ENCODE measurements around the gene MGLL. TPM values are rescaled to one million over a fixed set of nuclear protein-coding genes. Genes with fewer than 3 reads are reported as not detected.

Gene MGLL
- total RNA-seq, 1 donor from 2014 or later = 0.97 TPM

- TF ChIP-seq CTCF (IDR thresholded peaks at IDR 0.05; ENCODE audit: unreplicated experiment) = no peak
- DNase-seq (ENCODE audit: low spot score) = no peak
- Mint-ChIP-seq H3K9me3 (ENCODE audit: unreplicated experiment) (no peaks in the 10 kb centered on the region), H3K4me1 (ENCODE audit: unreplicated experiment) (peaks cover 12% of the 10 kb centered on the region), H3K27me3 (ENCODE audit: unreplicated experiment) (no peaks in the 10 kb centered on the region), H3K36me3 (ENCODE audit: low read depth, unreplicated experiment) (peaks cover 4% of the 10 kb centered on the region), H3K27ac (ENCODE audit: unreplicated experiment) (no peak overlapping the region), H3K4me3 (ENCODE audit: unreplicated experiment) (no peak overlapping the region)
Observed at GRCh38 chr3:127722091-127722784, 100.1 kb downstream of the MGLL start.

- Mint-ChIP-seq H3K27ac (ENCODE audit: unreplicated experiment) (no peak overlapping the region), H3K9me3 (ENCODE audit: unreplicated experiment) (no peaks in the 10 kb centered on the region), H3K4me1 (ENCODE audit: unreplicated experiment) (peaks cover 10% of the 10 kb centered on the region), H3K27me3 (ENCODE audit: unreplicated experiment) (no peaks in the 10 kb centered on the region), H3K4me3 (ENCODE audit: unreplicated experiment) (no peak overlapping the region), H3K36me3 (ENCODE audit: low read depth, unreplicated experiment) (peaks cover 4% of the 10 kb centered on the region)
- no peak for DNase-seq (ENCODE audit: low spot score)
- TF ChIP-seq CTCF (IDR thresholded peaks at IDR 0.05; ENCODE audit: unreplicated experiment) = no peak
Observed at GRCh38 chr3:127720985-127721935, 101.1 kb downstream of the MGLL start.

- H3K9me3 Mint-ChIP-seq (ENCODE audit: unreplicated experiment) = no peaks in the 10 kb centered on the region
- peaks cover under 1% of the 10 kb centered on the region for H3K36me3 Mint-ChIP-seq (ENCODE audit: low read depth, unreplicated experiment)
- TF ChIP-seq CTCF (IDR thresholded peaks at IDR 0.05; ENCODE audit: unreplicated experiment) = no peak
- no peak overlapping the region for H3K27ac Mint-ChIP-seq (ENCODE audit: unreplicated experiment)
- DNase-seq (ENCODE audit: low spot score) = no peak
- no peaks in the 10 kb centered on the region for H3K27me3 Mint-ChIP-seq (ENCODE audit: unreplicated experiment)
- peaks cover 18% of the 10 kb centered on the region for H3K4me1 Mint-ChIP-seq (ENCODE audit: unreplicated experiment)
- no peak overlapping the region for H3K4me3 Mint-ChIP-seq (ENCODE audit: unreplicated experiment)
Observed at GRCh38 chr3:127720161-127720823, 102.0 kb downstream of the MGLL start.

- Mint-ChIP-seq H3K36me3 (ENCODE audit: low read depth, unreplicated experiment) (no peaks in the 10 kb centered on the region), H3K4me1 (ENCODE audit: unreplicated experiment) (peaks cover 28% of the 10 kb centered on the region), H3K27ac (ENCODE audit: unreplicated experiment) (no peak overlapping the region), H3K4me3 (ENCODE audit: unreplicated experiment) (no peak overlapping the region), H3K27me3 (ENCODE audit: unreplicated experiment) (no peaks in the 10 kb centered on the region), H3K9me3 (ENCODE audit: unreplicated experiment) (no peaks in the 10 kb centered on the region)
- DNase-seq (ENCODE audit: low spot score) = no peak
- no peak for TF ChIP-seq CTCF (IDR thresholded peaks at IDR 0.05; ENCODE audit: unreplicated experiment)
Observed at GRCh38 chr3:127719369-127719768, 102.9 kb downstream of the MGLL start.
